SK-N-SH treated with all-trans-retinoic acid at 6 μM for 48 hours (cell line): ENCODE data around the gene RECK.
A peak's percentile ranks its signal among the peaks of the same experiment; 100 is the strongest.

ENCODE experiments used
- ATAC-seq: fragments of 200-7000 bp; cut with Tn5 transposase; 3 replicates; pipeline ENCODE4 v1.9.1; 2020; ENCODE audit warnings: mild to moderate bottlenecking, moderate library complexity
- ARNTL ChIP-seq: fragments of 450-650 bp; formaldehyde crosslinking; IDR thresholded peaks from 2 replicates; pipeline ENCODE4 v1.5.0; 2020; ENCODE audit warnings: low read depth, mild to moderate bottlenecking, moderate library complexity, borderline replicate concordance
- CREB5 ChIP-seq: fragments of 250-450 bp; sonication (Bioruptor Pico); IDR thresholded peaks from 2 replicates; pipeline ENCODE4 v1.5.1; 2020; ENCODE audit warnings: low read depth, mild to moderate bottlenecking, moderate library complexity
- CSRNP3 ChIP-seq: fragments of 250-450 bp; sonication (Bioruptor Pico); IDR thresholded peaks from 2 replicates; pipeline ENCODE4 v1.5.1; 2021; ENCODE audit warnings: mild to moderate bottlenecking, moderate library complexity
- ESRRG ChIP-seq: fragments of 250-450 bp; sonication (Bioruptor Pico); IDR thresholded peaks from 2 replicates; pipeline ENCODE4 v1.6.1; 2021; ENCODE audit warnings: mild to moderate bottlenecking
- OSR1 ChIP-seq: fragments of 250-450 bp; sonication (Bioruptor Pico); IDR thresholded peaks from 2 replicates; pipeline ENCODE4 v1.8.0; 2022; ENCODE audit warnings: moderate library complexity, mild to moderate bottlenecking, inconsistent platforms
- PATZ1 ChIP-seq: fragments of 250-450 bp; sonication (Bioruptor Pico); IDR thresholded peaks from 2 replicates; pipeline ENCODE4 v1.8.0; 2020; ENCODE audit warnings: mild to moderate bottlenecking, moderate library complexity, borderline replicate concordance
- POU6F1 ChIP-seq: fragments of 250-450 bp; sonication (Bioruptor Pico); IDR thresholded peaks from 2 replicates; pipeline ENCODE4 v1.8.0; 2021; ENCODE audit warnings: low read depth, mild to moderate bottlenecking, moderate library complexity, borderline replicate concordance
- RARB ChIP-seq: fragments of 250-450 bp; sonication (Bioruptor Pico); IDR thresholded peaks from 2 replicates; pipeline ENCODE4 v1.8.0; 2021; ENCODE audit warnings: mild to moderate bottlenecking, moderate library complexity
- SNAI2 ChIP-seq: fragments of 250-450 bp; sonication (Bioruptor Pico); IDR thresholded peaks from 2 replicates; pipeline ENCODE4 v1.5.0; 2020; ENCODE audit warnings: mild to moderate bottlenecking, moderate library complexity
- TCF4 ChIP-seq: fragments of 250-450 bp; sonication (Bioruptor Pico); IDR thresholded peaks from 2 replicates; pipeline ENCODE4 v1.8.0; 2021; ENCODE audit warnings: mild to moderate bottlenecking, moderate library complexity, borderline replicate concordance
- TOX ChIP-seq: fragments of 250-450 bp; sonication (Bioruptor Pico); IDR thresholded peaks from 2 replicates; pipeline ENCODE4 v1.8.0; 2021; ENCODE audit warnings: mild to moderate bottlenecking, moderate library complexity, borderline replicate concordance
- TSHZ2 ChIP-seq: fragments of 250-450 bp; sonication (Bioruptor Pico); IDR thresholded peaks from 2 replicates; pipeline ENCODE4 v1.5.0; 2020; ENCODE audit warnings: mild to moderate bottlenecking, moderate library complexity
- ZFP3 ChIP-seq: fragments of 250-450 bp; sonication (Bioruptor Pico); IDR thresholded peaks from 2 replicates; pipeline ENCODE4 v1.5.0; 2020; ENCODE audit warnings: mild to moderate bottlenecking, moderate library complexity
- ZFP30 ChIP-seq: fragments of 450-650 bp; formaldehyde crosslinking; IDR thresholded peaks from 2 replicates; pipeline ENCODE4 v1.5.0; 2022; ENCODE audit warnings: mild to moderate bottlenecking, moderate library complexity
- ZNF565 ChIP-seq: fragments of 450-650 bp; formaldehyde crosslinking; conservative IDR thresholded peaks from 2 replicates; pipeline ENCODE4 v1.5.0; 2020; ENCODE audit warnings: low read depth, mild to moderate bottlenecking, moderate library complexity
- ZNF70 ChIP-seq: fragments of 450-650 bp; formaldehyde crosslinking; IDR thresholded peaks from 2 replicates; pipeline ENCODE4 v1.5.0; 2020; ENCODE audit warnings: mild to moderate bottlenecking, moderate library complexity

Gene RECK

GRCh38 chr9:36051317-36051716 is 14.6 kb downstream of the RECK start:
- no peak for ATAC-seq

GRCh38 chr9:36053971-36054370 is 17.3 kb downstream of the RECK start:
- TF ChIP-seq PATZ1 (CRISPR knock-in tag) (no peak), ZNF565 (no peak), ZFP3 (CRISPR knock-in tag) (no peak), ESRRG (0 out of 2 replicates have a peak, but pooled peaks have one; percentile 10), TSHZ2 (CRISPR knock-in tag) (no peak), TCF4 (no peak), ZFP30 (CRISPR knock-in tag) (no peak), TOX (CRISPR knock-in tag) (no peak)
- TF ChIP-seq, all 23 proteins: peak for 1
- ATAC-seq = peak; percentile 54; the same call in 2 of the 3 replicates

More at GRCh38 chr9:36051317-36051716, 14.6 kb downstream of the RECK start:
- TF ChIP-seq RARB (no peak), CREB5 (CRISPR knock-in tag) (no peak), CSRNP3 (no peak), SNAI2 (no peak), ZNF70 (no peak), POU6F1 (CRISPR knock-in tag) (no peak), PATZ1 (CRISPR knock-in tag) (no peak), ZNF565 (no peak), ESRRG (no peak), OSR1 (no peak)

GRCh38 chr9:36056896-36057295 is 20.2 kb downstream of the RECK start:
- no peak for ATAC-seq
- TF ChIP-seq POU6F1 (CRISPR knock-in tag) (no peak), TOX (CRISPR knock-in tag) (no peak), TSHZ2 (CRISPR knock-in tag) (no peak), CREB5 (CRISPR knock-in tag) (no peak), ZNF565 (no peak), CSRNP3 (no peak), ARNTL (CRISPR knock-in tag) (no peak)
